ENCODE results near the gene ASNSD1.

DNA sequence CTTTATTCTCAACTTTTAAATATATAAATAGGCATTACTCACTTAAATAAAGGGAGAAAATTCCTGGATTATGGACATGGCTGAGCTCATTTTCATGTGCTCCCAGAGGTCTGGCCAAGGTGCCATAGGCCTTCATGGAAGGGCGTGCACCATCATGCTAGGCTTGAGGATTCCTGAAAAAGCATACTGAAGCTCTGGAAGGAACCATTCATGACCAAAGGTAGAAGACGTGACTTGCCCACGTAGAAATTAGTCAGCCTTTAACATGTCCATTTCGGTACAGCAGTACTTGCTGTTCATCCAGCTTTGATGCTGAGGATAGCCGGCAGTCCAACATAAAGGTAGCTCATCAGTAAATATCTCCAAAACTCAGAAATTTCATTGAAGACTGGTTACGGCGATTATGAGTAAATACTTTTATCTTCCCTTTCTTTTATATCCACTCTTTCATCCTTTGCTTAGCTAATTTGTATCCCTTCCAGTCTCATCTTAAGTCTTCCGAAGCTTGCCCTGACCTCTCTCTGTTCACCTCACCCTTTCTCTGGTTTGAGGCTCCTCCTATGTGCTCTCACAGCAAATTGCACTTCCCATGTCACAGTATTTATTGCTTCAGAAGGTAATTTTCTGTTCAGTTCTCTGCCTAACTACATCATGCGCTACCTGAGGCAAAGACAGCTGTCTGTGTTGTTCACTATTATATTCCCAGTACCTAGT lies 32.3 kb upstream of the ASNSD1 start:
- TF ChIP-seq GATA3 (IDR thresholded peaks at IDR 0.05; ENCODE audit: low read depth, low read length) (no peak), GATA2 (IDR thresholded peaks at IDR 0.05; ENCODE audit: low read depth, low read length) (no peak)

Measured in SH-SY5Y (cell line).